Measurements from ENCODE around the gene PLB1.

GRCh38 chr2:28469947-28470535, 25.8 kb upstream of the PLB1 start:
- TF ChIP-seq POLR2A (IDR thresholded peaks at IDR 0.05) = no peak
- TF ChIP-seq, protein P1, sequence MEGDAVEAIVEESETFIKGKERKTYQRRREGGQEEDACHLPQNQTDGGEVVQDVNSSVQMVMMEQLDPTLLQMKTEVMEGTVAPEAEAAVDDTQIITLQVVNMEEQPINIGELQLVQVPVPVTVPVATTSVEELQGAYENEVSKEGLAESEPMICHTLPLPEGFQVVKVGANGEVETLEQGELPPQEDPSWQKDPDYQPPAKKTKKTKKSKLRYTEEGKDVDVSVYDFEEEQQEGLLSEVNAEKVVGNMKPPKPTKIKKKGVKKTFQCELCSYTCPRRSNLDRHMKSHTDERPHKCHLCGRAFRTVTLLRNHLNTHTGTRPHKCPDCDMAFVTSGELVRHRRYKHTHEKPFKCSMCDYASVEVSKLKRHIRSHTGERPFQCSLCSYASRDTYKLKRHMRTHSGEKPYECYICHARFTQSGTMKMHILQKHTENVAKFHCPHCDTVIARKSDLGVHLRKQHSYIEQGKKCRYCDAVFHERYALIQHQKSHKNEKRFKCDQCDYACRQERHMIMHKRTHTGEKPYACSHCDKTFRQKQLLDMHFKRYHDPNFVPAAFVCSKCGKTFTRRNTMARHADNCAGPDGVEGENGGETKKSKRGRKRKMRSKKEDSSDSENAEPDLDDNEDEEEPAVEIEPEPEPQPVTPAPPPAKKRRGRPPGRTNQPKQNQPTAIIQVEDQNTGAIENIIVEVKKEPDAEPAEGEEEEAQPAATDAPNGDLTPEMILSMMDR (IDR thresholded peaks at IDR 0.05) = no peak
- no peak for TF ChIP-seq POLR2AphosphoS5 (IDR thresholded peaks at IDR 0.05; ENCODE audit: insufficient read depth in 1 of 2, low read depth in 1 of 2)
